Tibial nerve (tissue), 4 donors: ENCODE data around the gene SH3GLB2. TPM values are rescaled to one million over a fixed set of nuclear protein-coding genes. Genes with fewer than 3 reads are reported as not detected.
A peak's percentile ranks its signal among the peaks of the same experiment; 100 is the strongest.

Source experiments
- DNase-seq, 2 donors: peaks; one replicate each; pipeline ENCODE4 v3.0.0-alpha.2; 2019; ENCODE audit warnings: low spot score in 2 of 2
- H3K27ac ChIP-seq, 4 donors: fragments of 200-600 bp; sonication (generic) in 3 of 4; one replicate each; pipeline ENCODE4 v1.5.1; 2017 to 2019; ENCODE audit warnings: mild to moderate bottlenecking in 1 of 4
- H3K27me3 ChIP-seq, 2 donors: fragments of 200-600 bp; sonication (generic) in 1 of 2; one replicate each; pipeline versions ENCODE4 v1.5.1 to v1.6.0; 2017 to 2019
- H3K36me3 ChIP-seq, 3 donors: fragments of 200-600 bp; sonication (generic); one replicate each; pipeline ENCODE4 v1.5.1; 2018 to 2019
- H3K4me1 ChIP-seq, 4 donors: fragments of 200-600 bp; sonication (generic) in 3 of 4; one replicate each; pipeline ENCODE4 v1.5.1; 2017 to 2019
- H3K4me3 ChIP-seq, 4 donors: fragments of 200-600 bp; sonication (generic) in 3 of 4; one replicate each; pipeline ENCODE4 v1.5.1; 2017 to 2019; ENCODE audit warnings: mild to moderate bottlenecking in 1 of 4, moderate library complexity in 1 of 4
- H3K9me3 ChIP-seq, 4 donors: fragments of 200-600 bp; sonication (generic) in 3 of 4; one replicate each; pipeline ENCODE4 v1.5.1; 2017 to 2019
- EP300 ChIP-seq, 2 donors: sonication (generic); formaldehyde crosslinking; IDR thresholded peaks; one replicate each; pipeline ENCODE4 v1.6.1; 2017; ENCODE audit warnings: antibody characterized with exemption in 2 of 2, mild to moderate bottlenecking in 1 of 2
- POLR2A ChIP-seq, 2 donors: fragments of 450-650 bp; IDR thresholded peaks; one replicate each; pipeline ENCODE4 v1.6.1; 2017; ENCODE audit warnings: antibody characterized with exemption in 2 of 2, mild to moderate bottlenecking in 2 of 2, moderate library complexity in 2 of 2
- WGBS, 2 donors: methylation state at CpG; one replicate each; pipeline ENCODE4 v1.1.5; 2018; 5-methylcytosine and 5-hydroxymethylcytosine counted together
- total RNA-seq, 4 donors: library from RNA; depleted of rRNA; stranded (reverse); fragments of >200 nt; gene quantifications; one replicate each; pipeline ENCODE4 v1.1.0, GENCODE V29; 2016
- TF ChIP-seq, protein P1 (sequence below), 5 experiments: fragments of 200-600 bp in 3 of 5; fragments of 450-650 bp in 2 of 5; sonication (generic) in 3 of 5; IDR thresholded peaks; one replicate each; pipeline ENCODE4 v1.5.1; 2016 to 2019; ENCODE audit warnings: antibody characterized with exemption in 5 of 5, mild to moderate bottlenecking in 3 of 5, moderate library complexity in 2 of 5

Gene SH3GLB2
- total RNA-seq, 4 donors from 2014 or later: 117 to 175 (median 129) TPM

DNA sequence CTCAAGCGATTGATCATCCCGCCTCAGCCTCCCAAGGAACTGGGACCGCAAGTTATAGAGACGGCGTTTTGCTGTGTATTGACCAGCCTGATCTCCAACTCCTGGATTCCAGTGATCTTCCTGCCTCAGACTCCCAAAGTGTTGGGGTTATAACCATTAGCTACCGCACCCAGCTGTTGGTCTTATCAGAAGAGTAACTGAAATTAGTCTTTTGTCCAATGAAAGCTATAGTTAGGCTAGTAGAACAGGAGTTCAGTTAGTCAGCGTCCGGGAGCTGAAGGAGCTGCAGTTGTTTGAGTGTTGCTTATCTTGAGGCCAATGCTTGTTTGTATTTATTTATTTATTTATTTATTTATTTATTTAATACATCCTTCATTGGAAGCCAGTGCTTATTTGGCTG is 5.1 kb upstream of the SH3GLB2 start:
- Histone ChIP-seq H3K4me1 (peaks cover 0 to 31% (median 13%) of the 10 kb centered on the region in 4 donors), H3K9me3 (no peaks in the 10 kb centered on the region), H3K4me3 (no peak overlapping the region), H3K27ac (no peak overlapping the region), H3K27me3 (no peaks in the 10 kb centered on the region), H3K36me3 (no peaks in the 10 kb centered on the region)
- no peak for DNase-seq
- TF ChIP-seq, protein P1, sequence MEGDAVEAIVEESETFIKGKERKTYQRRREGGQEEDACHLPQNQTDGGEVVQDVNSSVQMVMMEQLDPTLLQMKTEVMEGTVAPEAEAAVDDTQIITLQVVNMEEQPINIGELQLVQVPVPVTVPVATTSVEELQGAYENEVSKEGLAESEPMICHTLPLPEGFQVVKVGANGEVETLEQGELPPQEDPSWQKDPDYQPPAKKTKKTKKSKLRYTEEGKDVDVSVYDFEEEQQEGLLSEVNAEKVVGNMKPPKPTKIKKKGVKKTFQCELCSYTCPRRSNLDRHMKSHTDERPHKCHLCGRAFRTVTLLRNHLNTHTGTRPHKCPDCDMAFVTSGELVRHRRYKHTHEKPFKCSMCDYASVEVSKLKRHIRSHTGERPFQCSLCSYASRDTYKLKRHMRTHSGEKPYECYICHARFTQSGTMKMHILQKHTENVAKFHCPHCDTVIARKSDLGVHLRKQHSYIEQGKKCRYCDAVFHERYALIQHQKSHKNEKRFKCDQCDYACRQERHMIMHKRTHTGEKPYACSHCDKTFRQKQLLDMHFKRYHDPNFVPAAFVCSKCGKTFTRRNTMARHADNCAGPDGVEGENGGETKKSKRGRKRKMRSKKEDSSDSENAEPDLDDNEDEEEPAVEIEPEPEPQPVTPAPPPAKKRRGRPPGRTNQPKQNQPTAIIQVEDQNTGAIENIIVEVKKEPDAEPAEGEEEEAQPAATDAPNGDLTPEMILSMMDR (IDR thresholded peaks at IDR 0.05): no peak
- TF ChIP-seq EP300 (IDR thresholded peaks at IDR 0.05): no peak
- no peak for TF ChIP-seq POLR2A (IDR thresholded peaks at IDR 0.05)
- WGBS, 2 donors: 91 to 93% methylated on average over 8 of the region's 8 CpGs

DNA sequence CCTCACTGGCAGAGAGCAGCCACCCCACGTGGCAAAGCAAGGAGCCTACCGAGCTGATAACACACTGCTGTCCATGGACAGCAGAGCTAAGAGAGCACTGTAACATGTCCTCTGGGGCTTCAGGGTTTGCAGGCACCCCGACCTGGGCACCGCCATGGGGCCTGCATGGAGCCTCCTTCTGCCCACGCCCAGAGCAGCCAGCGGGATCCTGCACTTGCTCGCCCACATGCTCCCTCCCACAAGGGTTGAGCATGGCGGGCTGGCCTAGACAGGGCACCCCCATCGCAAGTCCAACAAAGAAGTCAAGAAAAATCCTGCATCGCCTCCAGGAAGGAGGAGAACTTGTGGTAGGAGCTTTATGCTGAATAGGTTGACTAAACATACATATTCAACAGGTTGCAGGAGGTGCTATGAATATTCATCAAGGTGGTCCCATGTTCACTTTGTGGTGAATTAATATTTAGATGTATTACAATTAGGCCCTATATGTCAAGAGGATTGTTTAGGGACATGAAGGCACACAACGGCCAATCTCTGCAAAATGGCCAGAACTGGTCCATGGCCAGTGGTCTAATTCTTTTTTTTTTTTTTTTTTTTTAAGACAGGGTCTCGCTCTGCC is 4.5 kb upstream of the SH3GLB2 start:
- Histone ChIP-seq H3K9me3 (no peaks in the 10 kb centered on the region), H3K27me3 (no peaks in the 10 kb centered on the region), H3K4me3 (no peak overlapping the region), H3K4me1 (peaks cover 0 to 25% (median 8%) of the 10 kb centered on the region in 4 donors), H3K36me3 (no peaks in the 10 kb centered on the region), H3K27ac (no peak overlapping the region)
- WGBS, 2 donors: 78 to 82% methylated on average over 12 of the region's 12 CpGs
- DNase-seq: no peak
- TF ChIP-seq, protein P1 (IDR thresholded peaks at IDR 0.05): no peak
- no peak for TF ChIP-seq EP300 (IDR thresholded peaks at IDR 0.05)
- no peak for TF ChIP-seq POLR2A (IDR thresholded peaks at IDR 0.05)

DNA sequence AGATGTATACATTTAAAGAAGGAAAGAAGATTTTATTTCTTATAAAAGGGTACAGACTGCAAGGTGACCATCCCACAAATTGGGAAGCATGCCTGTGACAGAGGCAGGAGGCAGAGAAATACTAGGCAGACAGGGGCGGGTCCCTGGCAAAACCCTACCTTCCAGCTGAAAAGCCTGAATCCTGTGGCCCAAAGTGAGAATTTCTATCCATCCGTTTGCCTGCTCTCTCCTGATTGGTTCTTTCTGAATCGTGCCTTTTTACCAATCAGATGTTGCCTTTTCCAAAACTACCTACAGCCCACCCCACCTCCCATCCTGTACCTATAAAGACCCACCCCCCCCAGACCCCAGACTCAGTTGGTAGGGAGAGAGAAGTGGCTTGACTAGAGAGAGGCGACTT is 3.4 kb upstream of the SH3GLB2 start:
- no peak overlapping the region for H3K27ac ChIP-seq
- H3K9me3 ChIP-seq: no peaks in the 10 kb centered on the region
- TF ChIP-seq POLR2A (IDR thresholded peaks at IDR 0.05) (no peak), EP300 (IDR thresholded peaks at IDR 0.05) (no peak)
- TF ChIP-seq, protein P1 (IDR thresholded peaks at IDR 0.05): no peak
- no peaks in the 10 kb centered on the region for H3K36me3 ChIP-seq
- no peak overlapping the region for H3K4me3 ChIP-seq
- no peaks in the 10 kb centered on the region for H3K27me3 ChIP-seq
- H3K4me1 ChIP-seq: peaks cover 0 to 28% (median 13%) of the 10 kb centered on the region in 4 donors
- DNase-seq: no peak
- WGBS, 2 donors: 66 to 70% methylated on average over 4 of the region's 4 CpGs

DNA sequence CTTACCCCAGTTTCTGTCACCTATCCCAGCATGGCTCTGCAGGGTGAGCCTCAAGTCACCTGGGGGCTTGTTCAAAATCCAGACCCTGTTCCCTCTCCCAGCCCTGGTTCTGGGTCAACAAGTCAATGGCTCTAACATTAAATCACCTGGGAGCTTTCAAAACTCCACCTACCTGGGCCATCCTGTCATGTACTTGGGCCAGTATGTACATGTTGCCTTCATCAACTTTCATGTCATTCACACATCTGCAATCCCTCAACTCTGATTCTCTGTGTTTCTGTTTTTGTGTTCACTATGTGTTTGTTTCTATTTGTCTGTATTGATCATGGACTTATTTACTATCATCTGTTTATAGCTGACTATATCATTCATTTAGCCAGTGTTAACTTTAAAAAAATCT is 2.1 kb upstream of the SH3GLB2 start:
- no peak for DNase-seq
- Histone ChIP-seq H3K4me3 (no peak overlapping the region), H3K4me1 (peaks cover 0 to 32% (median 20%) of the 10 kb centered on the region in 4 donors), H3K27me3 (no peaks in the 10 kb centered on the region), H3K9me3 (no peaks in the 10 kb centered on the region), H3K36me3 (no peaks in the 10 kb centered on the region), H3K27ac (no peak overlapping the region)
- TF ChIP-seq, protein P1 (IDR thresholded peaks at IDR 0.05): no peak
- TF ChIP-seq EP300 (IDR thresholded peaks at IDR 0.05) (no peak), POLR2A (IDR thresholded peaks at IDR 0.05) (no peak)

DNA sequence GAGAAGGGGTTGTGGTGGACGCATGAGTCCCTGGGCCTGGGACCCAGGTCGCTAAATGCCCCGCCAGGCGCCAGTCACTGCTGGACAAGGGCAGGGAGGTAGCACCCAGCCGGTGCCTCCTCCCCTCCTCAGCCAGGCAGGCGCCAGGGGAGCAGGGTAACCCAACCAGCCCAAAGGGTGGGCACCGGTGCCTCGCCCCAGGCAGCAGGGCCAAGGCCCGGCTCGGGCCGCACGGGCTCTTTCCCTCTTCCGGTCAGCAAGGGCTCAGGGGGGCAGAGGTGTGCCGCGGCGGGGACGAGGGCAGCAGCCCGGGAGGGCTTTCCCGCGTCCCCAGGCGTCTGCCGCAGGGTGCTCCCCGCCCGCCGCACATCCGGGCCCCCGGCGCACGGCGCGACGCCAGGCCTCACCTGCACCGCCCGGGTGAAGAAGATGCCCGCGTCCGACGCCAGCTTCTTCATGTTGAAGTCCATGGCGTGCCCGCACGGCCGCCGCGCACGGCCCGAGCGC is 393 bp downstream of the SH3GLB2 start:
- WGBS, 2 donors: 1% methylated on average over 16 of the region's 47 CpGs; no CpG with 5 or more reads in 1 of the 2 donors
- DNase-seq: peak in 1 of 2 donors; percentile 34
- H3K27ac ChIP-seq: peak overlapping the region; percentile 70 to 94 (median 90)

More for the DNA sequence above, 393 bp downstream of the SH3GLB2 start:
- Histone ChIP-seq H3K4me1 (peaks cover 0 to 45% (median 23%) of the 10 kb centered on the region in 4 donors), H3K36me3 (no peaks in the 10 kb centered on the region), H3K9me3 (no peaks in the 10 kb centered on the region), H3K27me3 (no peaks in the 10 kb centered on the region), H3K4me3 (peak overlapping the region; percentile 64 to 95 (median 90))
- TF ChIP-seq, protein P1 (IDR thresholded peaks at IDR 0.05): no peak
- TF ChIP-seq POLR2A (IDR thresholded peaks at IDR 0.05) (peak in 1 of 2 donors; percentile 24), EP300 (IDR thresholded peaks at IDR 0.05) (peak in 1 of 2 donors; percentile 12)
